ENCODE results near the gene PIPOX.

DNA sequence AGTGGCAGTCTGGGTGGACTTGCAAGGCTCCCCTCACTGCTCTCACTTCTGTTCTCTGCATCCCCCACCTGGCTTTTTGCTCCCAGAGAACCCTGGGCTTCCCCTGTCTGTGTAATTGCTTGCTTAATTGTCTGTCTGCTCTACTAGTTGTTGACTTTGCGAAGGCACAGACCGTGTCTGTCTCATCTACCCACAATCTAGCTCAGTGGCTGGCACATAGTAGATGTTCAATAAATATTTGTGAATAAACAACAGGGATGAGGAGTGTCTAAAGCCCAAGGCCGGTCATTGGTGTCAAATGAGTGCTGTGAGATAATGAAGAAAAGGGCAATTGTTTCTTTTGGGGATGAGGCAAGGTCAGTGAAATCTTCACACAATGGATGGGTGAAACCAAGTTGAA lies 34.4 kb upstream of the PIPOX start:
- TF ChIP-seq, protein P1, sequence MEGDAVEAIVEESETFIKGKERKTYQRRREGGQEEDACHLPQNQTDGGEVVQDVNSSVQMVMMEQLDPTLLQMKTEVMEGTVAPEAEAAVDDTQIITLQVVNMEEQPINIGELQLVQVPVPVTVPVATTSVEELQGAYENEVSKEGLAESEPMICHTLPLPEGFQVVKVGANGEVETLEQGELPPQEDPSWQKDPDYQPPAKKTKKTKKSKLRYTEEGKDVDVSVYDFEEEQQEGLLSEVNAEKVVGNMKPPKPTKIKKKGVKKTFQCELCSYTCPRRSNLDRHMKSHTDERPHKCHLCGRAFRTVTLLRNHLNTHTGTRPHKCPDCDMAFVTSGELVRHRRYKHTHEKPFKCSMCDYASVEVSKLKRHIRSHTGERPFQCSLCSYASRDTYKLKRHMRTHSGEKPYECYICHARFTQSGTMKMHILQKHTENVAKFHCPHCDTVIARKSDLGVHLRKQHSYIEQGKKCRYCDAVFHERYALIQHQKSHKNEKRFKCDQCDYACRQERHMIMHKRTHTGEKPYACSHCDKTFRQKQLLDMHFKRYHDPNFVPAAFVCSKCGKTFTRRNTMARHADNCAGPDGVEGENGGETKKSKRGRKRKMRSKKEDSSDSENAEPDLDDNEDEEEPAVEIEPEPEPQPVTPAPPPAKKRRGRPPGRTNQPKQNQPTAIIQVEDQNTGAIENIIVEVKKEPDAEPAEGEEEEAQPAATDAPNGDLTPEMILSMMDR (IDR thresholded peaks at IDR 0.05), result no peak
- TF ChIP-seq POLR2AphosphoS5 (IDR thresholded peaks at IDR 0.05), result no peak

Data from sigmoid colon (tissue), 4 donors.